Superior temporal gyrus (tissue), 1 donor: ENCODE data around the gene STAG1.
"Not testable (repeated sequence)": the region's sequence is repeated elsewhere in the genome, so short reads cannot be mapped to it uniquely, and the experiment has no call there.

ENCODE experiments used
- DNase-seq: peaks from one replicate; pipeline ENCODE4 v3.0.0-alpha.2; 2016; ENCODE audit errors: extremely low spot score

The STAG1 gene

GRCh38 chr3:136752172-136752421 is at the start of gene STAG1:
Gene STAG1 (minus strand): TSS chr3:136752378. CDS start chr3:136630898, 121,480 bp downstream.
- DNase-seq, result no peak

- not testable (repeated sequence) for DNase-seq
Observed at GRCh38 chr3:136801146-136801545, 49.0 kb upstream of the STAG1 start.

DNA sequence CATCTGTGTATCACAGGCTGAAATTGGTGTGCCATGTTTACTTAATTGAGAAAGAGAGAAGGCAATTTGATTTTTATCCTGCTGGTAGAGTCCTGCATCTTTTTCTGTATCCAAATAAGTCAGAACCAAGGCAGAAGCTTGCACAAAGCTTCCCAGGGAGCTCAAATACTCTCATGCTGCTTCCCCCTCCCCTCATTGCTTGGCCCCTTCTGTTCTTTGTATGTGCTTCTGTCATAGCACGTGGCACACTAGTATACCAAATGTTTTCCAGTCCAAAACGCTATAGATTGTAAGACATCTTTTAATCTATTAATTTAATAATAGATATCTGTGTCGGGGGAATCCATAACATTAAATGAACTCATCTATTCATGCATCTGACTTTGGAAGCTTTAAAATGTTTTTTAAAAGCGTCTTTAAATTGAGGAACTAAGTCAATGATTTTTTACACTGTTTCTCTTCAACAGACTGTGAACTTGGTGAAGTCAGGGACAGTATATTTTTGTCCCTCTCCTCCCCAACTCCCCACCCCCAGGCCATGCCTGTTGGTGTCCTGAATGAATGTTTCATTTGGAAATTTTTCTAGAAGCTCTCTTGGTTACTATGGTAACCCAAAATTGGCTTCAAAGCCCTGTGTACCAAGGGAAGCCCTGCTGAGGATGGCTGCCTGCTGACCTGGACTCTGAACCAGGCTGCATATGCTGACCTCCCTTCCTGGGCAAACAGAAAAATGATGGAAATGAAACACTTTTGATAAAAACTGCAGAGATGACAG is 40.6 kb upstream of the STAG1 start:
- DNase-seq, result peak; percentile 36

DNA sequence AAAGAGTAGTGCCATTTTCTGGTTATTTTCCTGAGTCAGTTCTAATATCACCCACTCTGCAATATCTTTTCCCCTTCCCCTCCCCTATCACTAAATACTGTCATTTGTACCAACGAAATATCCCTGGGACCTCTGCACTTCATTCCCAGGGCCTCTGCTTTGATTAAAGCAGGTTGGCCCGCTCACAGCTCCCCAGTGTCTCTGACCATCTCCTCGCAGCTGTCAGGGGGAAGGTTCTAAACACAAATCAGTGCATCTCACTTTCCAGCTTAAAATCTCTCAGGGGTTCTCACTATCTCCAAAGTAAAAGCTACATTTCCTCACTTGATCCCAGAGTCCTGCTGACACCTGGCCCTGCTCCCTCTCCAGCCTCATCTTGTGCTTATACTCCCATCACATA is 38.6 kb upstream of the STAG1 start:
- DNase-seq, result no peak

DNA sequence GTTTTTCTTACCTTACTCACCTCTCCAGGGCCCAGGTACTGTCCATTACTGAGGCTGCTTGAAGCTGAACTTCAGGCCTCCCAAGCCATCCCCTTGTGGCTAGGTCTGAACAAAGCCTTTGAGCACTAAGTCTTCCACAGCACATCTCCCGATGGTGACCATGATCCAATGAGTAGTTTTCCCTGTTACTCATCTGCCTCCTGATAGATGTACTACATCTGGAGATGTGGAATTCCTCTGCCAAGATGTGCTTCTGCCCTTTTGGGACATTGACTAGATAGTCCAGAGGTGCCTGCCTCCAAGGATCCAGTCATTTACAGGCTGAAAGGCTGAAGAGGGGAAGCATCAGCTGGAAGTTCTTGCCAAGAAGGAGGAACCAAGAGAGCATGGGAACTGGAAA is 37.8 kb upstream of the STAG1 start:
- DNase-seq, result no peak

- DNase-seq, result no peak
Observed at GRCh38 chr3:136788154-136788553, 36.0 kb upstream of the STAG1 start.

DNA sequence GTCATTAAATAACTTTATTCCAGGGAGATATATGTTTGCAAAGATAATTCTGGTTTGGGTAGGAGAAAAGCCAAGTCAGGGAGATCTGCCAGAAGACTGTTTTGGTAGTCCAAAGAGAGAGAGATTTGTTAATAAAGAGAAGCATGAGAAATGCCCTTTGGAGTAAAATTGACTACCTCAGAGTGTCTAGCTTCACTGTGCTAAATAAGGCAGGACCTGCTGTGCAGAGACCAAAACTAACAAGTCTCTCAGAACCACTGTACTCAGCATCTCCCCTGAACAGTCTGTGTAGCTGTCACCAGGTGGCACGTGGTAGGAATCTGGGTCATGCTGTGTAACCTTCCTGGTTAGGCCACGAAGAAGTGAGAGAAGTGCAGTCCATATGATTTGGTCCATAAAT is 35.2 kb upstream of the STAG1 start:
- DNase-seq, result peak; percentile 26

DNA sequence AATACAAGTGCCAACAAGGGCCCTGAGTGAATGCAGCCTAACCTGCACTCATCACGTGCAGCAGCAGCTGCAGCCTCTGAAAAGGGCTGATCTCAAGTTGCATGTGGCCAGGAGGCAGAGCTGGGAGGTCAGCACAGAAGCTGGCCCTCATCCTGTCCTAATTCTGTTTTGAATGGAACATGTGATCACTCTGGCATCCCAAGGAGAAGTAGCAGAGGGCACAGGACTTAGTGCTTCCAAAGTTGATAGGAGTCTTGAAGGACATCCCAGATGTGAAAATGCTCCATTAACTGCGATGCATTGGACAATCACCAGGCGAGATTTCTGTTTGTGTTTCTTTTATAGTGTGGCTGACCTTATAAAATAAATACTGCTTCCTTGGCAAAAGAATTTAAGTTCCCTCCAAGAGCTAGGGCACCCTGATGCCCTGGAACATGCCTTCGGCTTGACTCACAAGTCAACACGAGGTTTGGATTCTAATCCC is 31.6 kb upstream of the STAG1 start:
- no peak for DNase-seq

GRCh38 chr3:136780741-136781140 is 28.6 kb upstream of the STAG1 start:
- DNase-seq, result no peak

GRCh38 chr3:136778865-136779264 is 26.7 kb upstream of the STAG1 start:
- no peak for DNase-seq

GRCh38 chr3:136772709-136773108 is 20.5 kb upstream of the STAG1 start:
- no peak for DNase-seq

DNA sequence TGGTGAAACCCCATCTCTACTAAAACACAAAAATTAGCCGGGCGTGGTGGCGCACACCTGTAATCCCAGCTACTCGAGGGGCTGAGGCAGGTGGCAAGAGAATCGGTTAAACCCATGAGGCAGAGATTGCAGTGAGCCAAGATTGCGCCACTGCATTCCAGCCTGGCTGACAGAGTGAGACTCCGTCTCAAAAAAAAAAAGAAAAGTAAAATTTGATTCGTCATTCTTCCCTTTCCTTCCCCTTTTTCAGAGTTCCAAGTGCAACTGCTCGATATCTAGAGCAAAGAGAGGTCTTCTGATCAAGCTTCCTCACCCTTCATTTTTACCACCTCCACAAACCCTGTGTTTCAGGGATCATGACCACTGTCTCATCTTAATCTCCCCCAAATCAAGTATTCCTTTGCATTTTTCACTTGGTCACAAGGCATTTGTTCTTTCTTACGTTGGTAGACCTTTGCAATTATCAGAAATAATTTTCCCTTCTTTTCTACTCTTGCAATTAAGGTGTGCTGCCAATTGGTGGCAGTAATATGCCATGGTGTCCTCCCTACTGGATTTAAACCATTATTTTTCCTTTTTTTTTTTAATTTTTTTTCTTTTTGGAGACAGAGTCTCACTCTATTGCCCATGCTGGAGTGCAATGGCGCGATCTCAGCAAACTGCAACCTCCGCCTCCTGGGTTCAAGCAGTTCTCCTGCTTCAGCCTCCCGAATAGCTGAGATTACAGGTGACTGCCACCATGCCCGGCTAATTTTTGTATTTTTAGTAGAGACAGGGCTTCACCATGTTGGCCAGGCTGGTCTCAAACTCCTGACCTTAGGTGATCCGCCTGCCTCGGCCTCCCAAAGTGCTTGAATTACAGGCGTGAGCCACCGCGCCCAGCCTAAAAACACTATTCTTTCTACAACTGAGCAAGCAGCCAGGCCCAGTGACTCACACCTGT is 6.3 kb upstream of the STAG1 start:
- not testable (repeated sequence) for DNase-seq

DNA sequence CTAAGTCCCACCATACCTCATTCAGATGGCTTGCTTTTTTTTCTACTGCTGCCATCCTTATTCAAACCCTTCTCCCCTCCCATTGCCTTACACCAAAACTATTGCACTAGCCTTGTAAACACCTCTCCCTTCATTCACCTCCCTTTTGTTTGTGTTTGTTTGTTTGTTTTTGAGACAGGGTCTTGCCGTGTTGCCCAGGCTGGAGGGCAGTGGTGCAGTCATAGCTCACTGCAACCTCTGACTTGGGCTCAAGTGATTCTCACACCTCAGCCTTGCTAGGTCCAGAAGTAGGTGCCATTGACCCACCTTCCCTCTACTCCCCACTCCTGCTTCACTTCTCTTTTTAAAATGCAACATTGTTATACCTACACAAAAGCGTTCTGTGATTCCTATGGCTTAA is 3.0 kb upstream of the STAG1 start:
- no peak for DNase-seq

GRCh38 chr3:136753326-136753939 is 1.3 kb upstream of the STAG1 start:
- DNase-seq, result no peak

DNA sequence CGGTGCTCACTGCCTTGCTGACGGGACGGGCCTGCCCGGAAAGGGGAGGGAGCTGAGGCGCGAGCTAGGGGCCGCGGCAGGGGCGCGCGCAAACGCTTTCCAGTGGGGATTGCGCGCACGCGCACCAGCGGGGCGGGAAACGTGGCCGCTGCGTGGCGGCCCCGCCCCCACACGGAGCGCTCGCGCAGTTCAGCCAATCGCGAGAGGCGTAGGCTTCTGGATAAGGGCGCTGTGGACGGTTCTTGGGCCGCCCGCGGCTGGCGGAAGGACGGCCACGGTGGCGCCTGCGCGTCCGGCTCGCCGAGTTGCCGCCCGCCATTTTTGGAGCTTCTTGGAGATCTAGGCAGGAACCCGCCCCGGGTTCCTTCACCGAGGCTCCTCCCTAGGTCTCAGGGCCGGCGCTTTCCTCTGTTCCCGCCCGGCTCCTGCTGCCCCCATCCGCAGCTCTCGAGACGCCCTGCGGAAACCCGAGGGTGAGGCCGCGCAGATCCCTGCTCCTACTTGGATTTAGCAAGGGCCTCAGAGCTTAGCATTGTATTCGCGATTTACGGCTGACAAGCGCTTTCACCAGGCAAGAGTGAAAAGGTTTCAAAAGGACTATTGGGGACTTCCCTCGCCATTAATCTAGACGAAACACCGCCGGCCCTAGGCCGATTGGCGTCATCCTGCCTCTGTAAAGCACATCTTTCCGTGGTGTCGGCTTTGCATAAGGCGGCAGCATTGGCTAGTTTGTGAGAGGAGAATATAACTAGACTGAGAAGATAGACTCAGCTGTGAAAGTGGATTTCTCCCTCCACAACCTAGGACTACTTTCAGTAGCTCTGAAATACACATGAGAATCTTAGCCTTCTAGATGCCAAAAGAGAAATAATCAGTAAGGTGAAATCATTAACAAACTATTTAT is 496 bp upstream of the STAG1 start:
- peak; percentile 98 for DNase-seq

- DNase-seq, result peak; percentile 57
Observed at GRCh38 chr3:136751316-136752171, 634 bp downstream of the STAG1 start.

DNA sequence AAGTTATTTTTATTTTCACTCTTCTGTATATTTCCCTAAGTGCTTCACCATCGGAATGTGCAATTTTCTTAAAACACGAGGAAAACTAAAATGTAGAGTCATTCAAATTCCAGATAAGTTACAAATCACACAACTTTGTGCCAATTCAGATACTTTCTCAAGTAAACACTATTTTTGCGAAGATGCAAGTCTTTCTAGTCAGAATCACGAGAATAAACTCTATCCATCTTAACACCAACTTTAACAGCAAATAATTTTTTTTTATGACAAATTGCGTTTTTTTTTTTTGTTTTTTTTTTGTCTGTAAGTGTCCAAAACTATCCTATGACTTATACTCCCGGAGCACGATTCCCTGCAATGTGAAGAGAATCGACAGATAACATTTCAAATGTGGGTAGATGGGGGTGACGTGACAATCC is 1.3 kb downstream of the STAG1 start:
- peak; percentile 75 for DNase-seq

DNA sequence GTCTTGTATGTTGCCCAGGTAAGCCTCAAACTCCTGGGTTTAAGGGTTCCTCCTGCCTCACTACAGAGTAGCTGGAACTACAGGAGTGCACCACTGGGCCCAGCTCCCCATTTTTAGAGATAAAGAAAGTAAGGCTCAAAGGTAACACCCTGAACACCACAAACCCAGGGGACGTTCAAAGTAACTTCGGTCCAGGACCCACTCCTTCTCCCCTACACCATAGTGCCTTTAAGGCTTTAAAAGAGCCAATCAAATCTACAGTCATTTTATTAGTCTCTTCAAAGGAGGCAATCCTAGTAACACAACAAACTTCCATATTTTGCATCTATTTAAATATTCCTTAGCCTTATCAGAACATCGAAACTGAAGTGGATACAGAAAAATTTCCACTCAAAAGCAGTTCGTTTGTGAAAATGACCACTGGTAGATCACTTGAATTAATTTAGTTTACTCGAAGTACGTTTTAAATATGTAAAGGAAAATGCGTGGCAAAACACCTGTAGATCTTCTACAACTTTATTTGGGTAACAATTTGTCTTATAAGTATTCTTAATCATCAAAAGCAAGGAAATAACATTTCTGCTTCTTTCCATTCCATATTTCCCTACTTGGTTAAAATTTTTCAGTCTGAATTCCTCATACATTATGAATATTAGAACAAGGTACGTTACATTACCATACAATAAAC is 1.8 kb downstream of the STAG1 start:
- DNase-seq, result peak; percentile 68

DNA sequence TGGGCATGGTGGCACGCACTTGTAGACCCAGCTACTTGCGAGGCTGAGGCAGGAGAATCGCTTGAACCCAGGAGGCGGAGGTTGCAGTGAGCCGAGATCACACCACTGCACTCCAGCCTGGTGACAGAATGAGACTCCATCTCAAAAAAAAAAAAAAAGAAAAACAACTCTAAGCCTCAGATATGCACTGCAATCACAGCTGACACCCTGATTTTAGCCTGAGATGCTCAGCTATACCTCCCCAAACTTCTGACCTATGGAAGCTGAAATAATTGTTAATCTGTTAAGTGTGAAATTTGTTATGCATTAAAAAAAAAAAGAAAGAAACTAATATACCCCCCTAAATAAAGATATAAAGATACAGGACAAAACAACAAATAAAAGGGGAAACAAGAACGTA is 2.6 kb downstream of the STAG1 start:
- DNase-seq, result not testable (repeated sequence)

DNA sequence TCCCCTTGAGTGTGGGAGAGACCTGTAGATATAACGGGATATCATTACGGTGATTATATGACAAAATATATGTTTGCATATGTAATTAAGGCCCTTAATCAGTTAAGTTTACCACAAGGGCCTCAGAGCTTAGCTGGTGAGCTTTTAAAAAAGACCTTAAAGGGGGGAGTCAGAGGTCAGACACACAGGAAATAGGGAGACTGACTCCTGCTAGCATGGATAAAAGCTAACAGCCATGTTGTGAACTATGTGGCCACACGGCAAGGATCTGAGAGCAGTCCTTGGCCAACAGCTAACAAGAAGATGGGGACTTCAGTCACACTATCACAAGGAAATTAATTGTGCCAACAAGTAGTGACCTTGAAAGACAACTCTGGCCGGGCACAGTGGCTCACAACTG is 3.1 kb downstream of the STAG1 start:
- DNase-seq, result no peak
